Choroid plexus epithelial cell (primary cell): ENCODE results near the gene ANKRD34A.

Experiments used
- DNase-seq: peaks from one replicate; pipeline ENCODE4 v3.0.0-alpha.2; 2010; ENCODE audit warnings: low read depth
- H3K4me3 ChIP-seq: 2 replicates; pipeline ENCODE4 v1.5.1; 2011; ENCODE audit warnings: low read depth, mild to moderate bottlenecking, control low read depth, low read length, moderate library complexity
- TF ChIP-seq, protein P1 (sequence below): conservative IDR thresholded peaks from 2 replicates; pipeline ENCODE4 v1.5.1; 2011; ENCODE audit warnings: low read depth, mild to moderate bottlenecking, control low read depth, inconsistent platforms, low read length, moderate library complexity

The ANKRD34A gene

GRCh38 chr1:145963265-145964019 is 933 bp downstream of the ANKRD34A start:
- TF ChIP-seq, protein P1, sequence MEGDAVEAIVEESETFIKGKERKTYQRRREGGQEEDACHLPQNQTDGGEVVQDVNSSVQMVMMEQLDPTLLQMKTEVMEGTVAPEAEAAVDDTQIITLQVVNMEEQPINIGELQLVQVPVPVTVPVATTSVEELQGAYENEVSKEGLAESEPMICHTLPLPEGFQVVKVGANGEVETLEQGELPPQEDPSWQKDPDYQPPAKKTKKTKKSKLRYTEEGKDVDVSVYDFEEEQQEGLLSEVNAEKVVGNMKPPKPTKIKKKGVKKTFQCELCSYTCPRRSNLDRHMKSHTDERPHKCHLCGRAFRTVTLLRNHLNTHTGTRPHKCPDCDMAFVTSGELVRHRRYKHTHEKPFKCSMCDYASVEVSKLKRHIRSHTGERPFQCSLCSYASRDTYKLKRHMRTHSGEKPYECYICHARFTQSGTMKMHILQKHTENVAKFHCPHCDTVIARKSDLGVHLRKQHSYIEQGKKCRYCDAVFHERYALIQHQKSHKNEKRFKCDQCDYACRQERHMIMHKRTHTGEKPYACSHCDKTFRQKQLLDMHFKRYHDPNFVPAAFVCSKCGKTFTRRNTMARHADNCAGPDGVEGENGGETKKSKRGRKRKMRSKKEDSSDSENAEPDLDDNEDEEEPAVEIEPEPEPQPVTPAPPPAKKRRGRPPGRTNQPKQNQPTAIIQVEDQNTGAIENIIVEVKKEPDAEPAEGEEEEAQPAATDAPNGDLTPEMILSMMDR: no peak
- peak; percentile 56 for DNase-seq

DNA sequence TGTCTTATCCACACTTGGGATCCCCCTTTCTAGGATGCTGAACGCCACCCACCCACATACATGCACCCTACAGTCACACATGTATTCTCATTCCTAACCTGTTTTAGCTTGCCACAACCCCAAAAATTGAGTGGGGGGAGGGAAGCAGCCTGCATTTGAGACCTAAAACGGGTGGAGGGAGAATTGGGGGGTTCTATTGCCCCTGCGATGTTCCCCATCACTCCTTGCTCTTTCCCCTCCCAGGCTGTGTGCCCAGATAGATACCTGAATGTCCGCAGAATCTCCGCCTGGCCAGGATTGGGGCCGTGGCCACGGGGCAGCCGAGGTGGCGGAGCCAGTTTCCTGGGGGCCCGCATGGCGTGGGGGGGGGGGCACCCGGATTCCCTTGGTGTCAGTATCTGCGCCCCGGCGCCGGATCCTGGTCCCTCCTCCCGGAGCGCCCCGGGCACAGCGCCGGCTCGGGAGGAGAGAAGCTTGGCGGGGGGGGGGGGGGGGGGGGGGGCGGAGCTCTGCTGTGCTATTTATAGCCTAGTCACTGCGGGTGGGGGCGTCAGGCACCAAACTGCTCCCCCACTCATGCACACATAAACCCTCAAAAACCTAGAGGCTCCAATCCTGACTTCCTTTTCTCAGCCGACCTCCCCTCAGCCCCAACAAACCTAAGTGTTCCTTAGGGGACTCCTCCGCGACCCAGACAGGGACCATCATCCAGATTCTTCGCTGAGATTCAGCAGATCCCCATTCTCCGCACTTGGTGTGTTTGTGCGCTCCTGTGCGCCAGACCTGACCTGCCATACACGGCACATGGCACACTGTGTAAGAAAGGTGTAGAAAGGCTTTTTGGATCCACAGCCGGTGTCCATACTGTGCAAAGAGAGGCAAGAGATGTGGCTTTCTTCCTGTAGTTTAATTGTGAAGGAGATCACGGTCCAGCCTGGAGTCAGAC is 1.9 kb downstream of the ANKRD34A start:
- TF ChIP-seq, protein P1: no peak
- no peak for DNase-seq
- H3K4me3 ChIP-seq: peak overlapping the region; percentile 74

More at GRCh38 chr1:145963265-145964019, 933 bp downstream of the ANKRD34A start:
- H3K4me3 ChIP-seq: peak overlapping the region; percentile 88

- H3K4me3 ChIP-seq: peak overlapping the region; percentile 74
- TF ChIP-seq, protein P1: no peak
- DNase-seq: peak; percentile 35
These were observed 2.8 kb downstream of the ANKRD34A start for GRCh38 chr1:145961425-145962156.

- no peak for DNase-seq
- TF ChIP-seq, protein P1: no peak
- peak overlapping the region; percentile 74 for H3K4me3 ChIP-seq
These were observed 3.3 kb downstream of the ANKRD34A start for GRCh38 chr1:145961109-145961424.

DNA sequence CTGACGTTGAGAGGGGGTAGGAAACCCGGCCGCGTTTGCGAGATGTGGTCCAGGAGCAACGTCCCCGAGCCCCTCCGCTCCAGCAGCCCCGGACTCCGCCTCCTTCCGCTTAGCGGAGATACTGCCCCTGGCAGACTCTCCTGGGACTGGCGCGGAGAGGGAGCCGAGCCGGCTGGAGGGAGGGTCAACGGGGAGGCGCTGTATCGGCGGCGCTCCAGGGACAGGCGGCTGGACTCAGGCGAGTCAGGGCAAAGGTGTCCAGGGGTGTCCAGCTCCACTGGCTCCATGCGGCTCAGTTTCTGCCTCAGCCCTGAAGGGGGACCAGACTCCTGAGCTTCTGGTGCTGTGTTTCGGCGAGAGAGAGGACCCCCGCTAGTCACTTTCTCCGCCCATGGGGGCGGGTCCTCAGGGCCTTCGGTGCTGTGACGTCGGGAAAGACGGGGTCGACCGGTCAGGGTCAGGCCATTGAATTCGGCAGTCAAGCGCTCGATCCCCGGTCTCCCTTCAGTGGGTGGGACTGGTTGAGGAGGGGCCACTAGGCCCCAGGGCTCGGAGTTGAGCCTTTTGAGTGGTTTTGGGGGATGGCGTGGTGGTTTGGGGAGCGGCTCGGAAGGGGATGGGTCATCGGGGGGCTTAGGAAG is 3.8 kb downstream of the ANKRD34A start:
- peak overlapping the region; percentile 74 for H3K4me3 ChIP-seq
- peak; percentile 63 for DNase-seq

More for the DNA sequence above, 3.8 kb downstream of the ANKRD34A start:
- TF ChIP-seq, protein P1: peak; percentile 23
